ENCODE results near the gene ZNF385D.
A peak's percentile ranks its signal among the peaks of the same experiment; 100 is the strongest.
"Not testable (repeated sequence)": the region's sequence is repeated elsewhere in the genome, so short reads cannot be mapped to it uniquely, and the experiment has no call there.

The ZNF385D gene

GRCh38 chr3:21515417-21515816, 235.6 kb downstream of the ZNF385D start:
- no peak for DNase-seq (ENCODE audit: low read depth)

- DNase-seq (ENCODE audit: low read depth) = no peak
Measured at GRCh38 chr3:21509731-21510470, 241.1 kb downstream of the ZNF385D start.

GRCh38 chr3:21508246-21508645, 242.8 kb downstream of the ZNF385D start:
- DNase-seq (ENCODE audit: low read depth) = no peak

- DNase-seq (ENCODE audit: low read depth) = no peak
Measured at GRCh38 chr3:21505711-21506460, 245.1 kb downstream of the ZNF385D start.

GRCh38 chr3:21502656-21503055, 248.4 kb downstream of the ZNF385D start:
- no peak for DNase-seq (ENCODE audit: low read depth)

- DNase-seq (ENCODE audit: low read depth) = no peak
Measured at GRCh38 chr3:21500834-21501233, 250.2 kb downstream of the ZNF385D start.

GRCh38 chr3:21490671-21491070, 260.3 kb downstream of the ZNF385D start:
- not testable (repeated sequence) for DNase-seq (ENCODE audit: low read depth)

- no peak for DNase-seq (ENCODE audit: low read depth)
Measured at GRCh38 chr3:21487520-21487919, 263.5 kb downstream of the ZNF385D start.

GRCh38 chr3:21486024-21486935, 264.7 kb downstream of the ZNF385D start:
- not testable (repeated sequence) for DNase-seq (ENCODE audit: low read depth)

- DNase-seq (ENCODE audit: low read depth) = no peak
Measured at GRCh38 chr3:21484828-21485144, 266.2 kb downstream of the ZNF385D start.

- DNase-seq (ENCODE audit: low read depth) = no peak
Measured at GRCh38 chr3:21484057-21484827, 266.8 kb downstream of the ZNF385D start.

- no peak for DNase-seq (ENCODE audit: low read depth)
Measured at GRCh38 chr3:21481991-21482390, 269.0 kb downstream of the ZNF385D start.

GRCh38 chr3:21477541-21478288, 273.3 kb downstream of the ZNF385D start:
- DNase-seq (ENCODE audit: low read depth) = peak; percentile 85

- no peak for DNase-seq (ENCODE audit: low read depth)
Measured at GRCh38 chr3:21466476-21466875, 284.5 kb downstream of the ZNF385D start.

GRCh38 chr3:21464746-21465145, 286.3 kb downstream of the ZNF385D start:
- DNase-seq (ENCODE audit: low read depth) = no peak

- DNase-seq (ENCODE audit: low read depth) = no peak
Measured at GRCh38 chr3:21463319-21463718, 287.7 kb downstream of the ZNF385D start.

- no peak for DNase-seq (ENCODE audit: low read depth)
Measured at GRCh38 chr3:21462141-21462540, 288.9 kb downstream of the ZNF385D start.

- DNase-seq (ENCODE audit: low read depth) = no peak
Measured at GRCh38 chr3:21457084-21457483, 293.9 kb downstream of the ZNF385D start.

GRCh38 chr3:21449738-21450137, 301.3 kb downstream of the ZNF385D start:
- no peak for DNase-seq (ENCODE audit: low read depth)

- DNase-seq (ENCODE audit: low read depth) = peak; percentile 85
Measured at GRCh38 chr3:21447476-21448151, 303.4 kb downstream of the ZNF385D start.

All from GM04503 (cell line).